NB4 (cell line): ENCODE data around the gene LMCD1.

Experiments used
- POLR2A ChIP-seq: IDR thresholded peaks from 2 replicates; pipeline ENCODE4 v1.6.1; 2011; ENCODE audit warnings: mild to moderate bottlenecking; ENCODE audit not compliant: insufficient read length; ENCODE audit errors: extremely low read depth
- TF ChIP-seq, protein P1 (sequence below): IDR thresholded peaks from one replicate; pipeline ENCODE4 v1.5.1; 2012; ENCODE audit warnings: low read depth, low read length
- TF ChIP-seq, protein P2 (sequence below): IDR thresholded peaks from 2 replicates; pipeline ENCODE4 v1.6.1; 2011; ENCODE audit warnings: low read depth, low read length

DNA sequence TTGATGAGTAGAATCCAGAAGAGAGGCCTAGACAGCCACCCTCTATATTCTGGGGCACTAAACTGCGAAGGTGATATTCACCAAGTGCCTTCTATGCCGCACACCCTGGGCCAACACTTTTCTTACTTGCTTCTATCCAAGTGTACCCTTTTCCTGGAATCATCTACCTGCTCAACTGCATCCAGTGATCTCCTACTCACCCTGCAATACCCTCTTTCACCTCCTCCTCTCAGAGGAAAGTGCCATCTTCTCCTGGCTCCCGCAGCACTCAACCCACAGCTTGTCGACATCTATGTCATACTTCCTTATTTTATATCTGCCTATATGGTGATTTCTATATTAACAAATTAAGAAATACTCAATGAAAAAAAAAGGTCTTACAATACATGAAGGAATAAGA lies 28.6 kb upstream of the LMCD1 start:
- TF ChIP-seq, protein P1, sequence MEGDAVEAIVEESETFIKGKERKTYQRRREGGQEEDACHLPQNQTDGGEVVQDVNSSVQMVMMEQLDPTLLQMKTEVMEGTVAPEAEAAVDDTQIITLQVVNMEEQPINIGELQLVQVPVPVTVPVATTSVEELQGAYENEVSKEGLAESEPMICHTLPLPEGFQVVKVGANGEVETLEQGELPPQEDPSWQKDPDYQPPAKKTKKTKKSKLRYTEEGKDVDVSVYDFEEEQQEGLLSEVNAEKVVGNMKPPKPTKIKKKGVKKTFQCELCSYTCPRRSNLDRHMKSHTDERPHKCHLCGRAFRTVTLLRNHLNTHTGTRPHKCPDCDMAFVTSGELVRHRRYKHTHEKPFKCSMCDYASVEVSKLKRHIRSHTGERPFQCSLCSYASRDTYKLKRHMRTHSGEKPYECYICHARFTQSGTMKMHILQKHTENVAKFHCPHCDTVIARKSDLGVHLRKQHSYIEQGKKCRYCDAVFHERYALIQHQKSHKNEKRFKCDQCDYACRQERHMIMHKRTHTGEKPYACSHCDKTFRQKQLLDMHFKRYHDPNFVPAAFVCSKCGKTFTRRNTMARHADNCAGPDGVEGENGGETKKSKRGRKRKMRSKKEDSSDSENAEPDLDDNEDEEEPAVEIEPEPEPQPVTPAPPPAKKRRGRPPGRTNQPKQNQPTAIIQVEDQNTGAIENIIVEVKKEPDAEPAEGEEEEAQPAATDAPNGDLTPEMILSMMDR = no peak
- no peak for TF ChIP-seq POLR2A
- TF ChIP-seq, protein P2, sequence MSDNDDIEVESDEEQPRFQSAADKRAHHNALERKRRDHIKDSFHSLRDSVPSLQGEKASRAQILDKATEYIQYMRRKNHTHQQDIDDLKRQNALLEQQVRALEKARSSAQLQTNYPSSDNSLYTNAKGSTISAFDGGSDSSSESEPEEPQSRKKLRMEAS = no peak
